D721Med (cell line): ENCODE data around the gene HRAS.

Experiments used
- DNase-seq: peaks from one replicate; pipeline ENCODE4 v3.0.0; 2011; ENCODE audit warnings: low spot score; ENCODE audit not compliant: insufficient read length
- FAIRE-seq: peaks from 2 replicates; lab custom pipeline; 2011; peaks lifted over from hg19 to GRCh38; lab: Jason Lieb, UNC
- TF ChIP-seq, protein P1 (sequence below): IDR thresholded peaks from 2 replicates; pipeline ENCODE4 v1.5.1; 2012; ENCODE audit warnings: mild to moderate bottlenecking, control low read depth; ENCODE audit not compliant: insufficient read depth; ENCODE audit errors: missing control alignments

Gene HRAS

DNA sequence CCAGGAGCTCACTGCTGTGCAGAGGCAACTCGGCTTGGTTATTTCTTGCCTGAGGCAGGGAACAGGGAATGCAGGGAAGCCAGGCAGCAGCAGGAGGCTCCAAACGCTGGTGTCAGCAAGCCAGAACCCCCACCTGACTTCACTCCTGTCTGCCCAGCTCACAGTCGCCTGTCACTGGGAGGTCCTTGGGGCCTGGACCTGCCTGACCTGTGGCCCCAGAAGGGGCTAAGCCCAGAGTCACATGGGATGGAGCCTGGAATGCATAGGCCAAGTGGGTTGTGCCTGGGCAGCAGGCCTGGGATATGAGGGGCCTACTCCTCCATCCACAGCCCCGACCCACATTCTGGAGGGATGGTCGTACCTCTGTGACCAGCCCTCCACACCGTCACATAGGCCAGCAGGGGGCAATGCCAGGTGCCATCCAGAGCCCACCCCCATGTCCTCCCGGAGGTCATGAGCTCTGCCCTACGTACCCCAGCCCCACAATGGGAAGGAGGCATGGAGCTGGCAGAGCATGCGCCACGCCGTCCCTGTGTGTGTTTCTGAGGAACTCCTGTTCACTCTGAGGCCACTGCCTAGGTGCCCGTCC, 30.6 kb upstream of the HRAS start:
- FAIRE-seq (no peak), DNase-seq (no peak)
- TF ChIP-seq, protein P1, sequence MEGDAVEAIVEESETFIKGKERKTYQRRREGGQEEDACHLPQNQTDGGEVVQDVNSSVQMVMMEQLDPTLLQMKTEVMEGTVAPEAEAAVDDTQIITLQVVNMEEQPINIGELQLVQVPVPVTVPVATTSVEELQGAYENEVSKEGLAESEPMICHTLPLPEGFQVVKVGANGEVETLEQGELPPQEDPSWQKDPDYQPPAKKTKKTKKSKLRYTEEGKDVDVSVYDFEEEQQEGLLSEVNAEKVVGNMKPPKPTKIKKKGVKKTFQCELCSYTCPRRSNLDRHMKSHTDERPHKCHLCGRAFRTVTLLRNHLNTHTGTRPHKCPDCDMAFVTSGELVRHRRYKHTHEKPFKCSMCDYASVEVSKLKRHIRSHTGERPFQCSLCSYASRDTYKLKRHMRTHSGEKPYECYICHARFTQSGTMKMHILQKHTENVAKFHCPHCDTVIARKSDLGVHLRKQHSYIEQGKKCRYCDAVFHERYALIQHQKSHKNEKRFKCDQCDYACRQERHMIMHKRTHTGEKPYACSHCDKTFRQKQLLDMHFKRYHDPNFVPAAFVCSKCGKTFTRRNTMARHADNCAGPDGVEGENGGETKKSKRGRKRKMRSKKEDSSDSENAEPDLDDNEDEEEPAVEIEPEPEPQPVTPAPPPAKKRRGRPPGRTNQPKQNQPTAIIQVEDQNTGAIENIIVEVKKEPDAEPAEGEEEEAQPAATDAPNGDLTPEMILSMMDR = no peak

- FAIRE-seq = no peak
- TF ChIP-seq, protein P1 = no peak
- DNase-seq = no peak
Observed at GRCh38 chr11:563812-564578, 28.6 kb upstream of the HRAS start.

GRCh38 chr11:563066-563811, 27.9 kb upstream of the HRAS start:
- TF ChIP-seq, protein P1 = no peak
- DNase-seq (no peak), FAIRE-seq (no peak)

DNA sequence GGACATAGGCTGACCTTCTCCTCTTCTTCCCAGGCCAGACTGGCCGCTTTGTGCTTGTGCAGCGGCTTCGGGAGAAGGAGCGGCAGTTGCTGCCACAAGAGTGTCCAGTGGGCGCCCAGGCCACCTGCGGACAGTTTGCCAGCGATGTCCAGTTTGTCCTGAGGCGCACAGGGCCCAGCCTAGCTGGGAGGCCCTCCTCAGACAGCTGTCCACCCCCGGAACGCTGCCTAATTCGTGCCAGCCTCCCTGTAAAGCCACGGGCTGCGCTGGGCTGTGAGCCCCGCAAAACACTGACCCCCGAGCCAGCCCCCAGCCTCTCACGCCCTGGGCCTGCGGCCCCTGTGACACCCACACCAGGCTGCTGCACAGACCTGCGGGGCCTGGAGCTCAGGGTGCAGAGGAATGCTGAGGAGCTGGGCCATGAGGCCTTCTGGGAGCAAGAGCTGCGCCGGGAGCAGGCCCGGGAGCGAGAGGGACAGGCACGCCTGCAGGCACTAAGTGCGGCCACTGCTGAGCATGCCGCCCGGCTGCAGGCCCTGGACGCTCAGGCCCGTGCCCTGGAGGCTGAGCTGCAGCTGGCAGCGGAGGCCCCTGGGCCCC, 26.8 kb upstream of the HRAS start:
- no peak for DNase-seq
- no peak for FAIRE-seq
- TF ChIP-seq, protein P1 = no peak

DNA sequence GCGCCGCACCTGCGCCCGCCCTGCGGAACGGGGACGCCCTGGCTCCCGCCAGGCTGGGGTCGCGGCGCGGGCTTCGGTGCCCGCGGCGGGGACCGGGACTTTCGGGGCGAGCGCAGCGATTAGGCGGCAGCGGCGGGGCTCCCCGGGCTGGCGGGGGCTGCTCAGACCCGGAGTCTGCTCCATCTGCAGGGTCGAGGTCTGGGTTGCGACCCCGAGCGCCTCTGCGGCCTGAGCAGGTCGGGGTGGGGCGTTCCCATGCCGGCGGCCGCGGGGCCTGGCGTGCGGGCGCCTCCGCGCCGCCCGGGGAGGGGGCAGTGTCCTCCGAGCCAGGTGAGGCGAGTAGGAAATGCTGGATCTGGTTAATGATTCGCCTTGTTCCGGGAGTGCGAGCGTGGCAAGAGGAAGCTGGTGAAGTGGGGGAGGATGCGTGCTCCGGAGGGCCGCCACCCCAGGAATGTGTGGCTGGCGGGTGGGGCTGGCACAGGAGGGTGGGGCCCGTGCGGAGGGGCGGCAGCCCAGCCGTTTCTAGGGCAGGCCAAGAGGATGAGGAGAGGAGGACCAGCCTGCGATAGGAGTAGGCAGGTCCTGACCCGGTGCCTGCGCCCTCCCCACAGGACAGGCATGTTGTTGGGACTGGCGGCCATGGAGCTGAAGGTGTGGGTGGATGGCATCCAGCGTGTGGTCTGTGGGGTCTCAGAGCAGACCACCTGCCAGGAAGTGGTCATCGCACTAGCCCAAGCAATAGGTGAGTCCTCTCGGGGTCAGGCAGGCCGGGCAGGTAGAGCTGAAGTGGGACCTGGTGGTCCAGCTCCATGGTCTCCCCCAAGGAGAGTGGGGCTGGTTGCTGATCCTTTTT, 26.0 kb upstream of the HRAS start:
- no peak for FAIRE-seq
- DNase-seq = no peak
- TF ChIP-seq, protein P1 = no peak

DNA sequence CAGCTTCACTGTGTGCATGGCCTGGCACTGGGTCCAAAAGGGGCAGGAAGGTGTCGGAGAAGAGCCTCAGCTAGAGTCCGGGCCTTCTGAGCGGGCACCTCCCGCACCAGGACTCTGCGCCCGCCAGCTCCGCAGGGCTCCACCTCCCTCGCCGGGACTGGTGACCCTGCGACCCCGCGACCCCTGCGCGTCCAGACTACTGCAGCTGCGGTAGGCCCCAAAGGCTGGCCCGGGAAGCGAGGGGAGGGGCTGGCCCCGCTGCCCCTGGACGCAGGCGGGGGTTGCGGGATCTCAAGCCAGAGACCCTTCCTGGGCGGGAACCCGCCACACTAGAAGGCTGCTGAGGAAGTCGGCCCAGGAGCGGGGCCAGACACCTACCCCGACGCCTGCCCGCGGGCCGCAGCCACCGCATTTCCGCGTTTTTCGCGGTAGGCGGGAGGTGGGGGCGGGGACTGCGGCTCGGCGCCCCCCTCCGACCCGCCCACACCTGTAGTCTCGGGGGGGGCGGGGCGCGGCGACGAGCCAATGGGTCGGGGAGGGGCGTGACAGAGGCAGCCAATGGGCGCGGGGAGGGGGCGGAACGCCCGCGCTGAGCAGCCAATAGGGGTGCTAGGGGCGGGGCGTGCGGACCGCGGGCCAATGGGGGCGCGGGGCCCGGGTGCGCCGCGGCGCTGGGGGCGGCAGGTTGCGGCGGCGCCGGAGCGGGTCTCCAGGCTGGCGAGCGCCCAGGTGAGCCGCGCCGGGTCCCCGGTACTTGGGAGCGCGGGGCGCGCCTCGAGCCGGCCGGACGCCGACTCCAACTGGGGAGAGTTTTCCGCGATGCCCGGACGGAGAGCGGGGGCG, 25.1 kb upstream of the HRAS start, which contains the start of the genes LMNTD2 and RASSF7:
TSS of gene LMNTD2 (minus strand) at position 434 of the 843 bp plus-strand sequence. CDS start at position 412, 22 bp downstream.
TSS of gene RASSF7 (plus strand) at position 666 of the 843 bp plus-strand sequence. CDS start 799 bp downstream, outside the sequence.
- DNase-seq (peak; percentile 90), FAIRE-seq (no peak)
- TF ChIP-seq, protein P1 = no peak
